Left lung (tissue), 10 donors: ENCODE results near the gene PRPH. TPM values are rescaled to one million over a fixed set of nuclear protein-coding genes. Genes with fewer than 3 reads are reported as not detected.

Source experiments
- ATAC-seq: fragments of 200-7000 bp; cut with Tn5 transposase; one replicate; pipeline ENCODE4 v1.9.1; 2020; ENCODE audit warnings: moderate library complexity
- DNase-seq, 4 donors: peaks; one replicate each; pipeline ENCODE4 v3.0.0-alpha.2; 2013 to 2020
- H3K27ac ChIP-seq, 2 donors: fragments of 200-600 bp; sonication (generic) in 1 of 2; one replicate each; pipeline versions ENCODE4 v1.5.0 to v1.8.0; 2020 to 2021
- H3K27me3 ChIP-seq, 2 donors: fragments of 200-600 bp; sonication (generic) in 1 of 2; one replicate each; pipeline versions ENCODE4 v1.5.0 to v1.8.0; 2020 to 2021
- H3K36me3 ChIP-seq, 2 donors: fragments of 200-600 bp; sonication (generic) in 1 of 2; one replicate each; pipeline versions ENCODE4 v1.5.0 to v1.8.0; 2020 to 2021
- H3K4me1 ChIP-seq, 2 donors: fragments of 200-600 bp; one replicate each; pipeline ENCODE4 v1.8.0; 2021
- H3K4me3 ChIP-seq, 2 donors: fragments of 200-600 bp; sonication (generic) in 1 of 2; one replicate each; pipeline versions ENCODE4 v1.5.0 to v1.8.0; 2020 to 2021; ENCODE audit warnings: mild to moderate bottlenecking in 1 of 2
- H3K9me3 ChIP-seq, 2 donors: fragments of 200-600 bp; sonication (generic) in 1 of 2; one replicate each; pipeline versions ENCODE4 v1.5.0 to v1.8.0; 2020 to 2021
- CTCF ChIP-seq, 2 donors: fragments of 200-600 bp; sonication (generic) in 1 of 2; IDR thresholded peaks; one replicate each; pipeline versions ENCODE4 v1.5.0 to v1.8.0; 2021; ENCODE audit warnings: antibody characterized with exemption in 2 of 2
- intact Hi-C, 2 donors: fragments of 100-400 bp; cut with DNase I; formaldehyde crosslinking; loops; one replicate each; pipeline versions ENCODE4 v1.11.2 to v1.14.2; 2022
- polyA plus RNA-seq, 6 donors: library from polyadenylated mRNA; unstranded; fragments of 120-200 nt; gene quantifications; one replicate each; pipeline ENCODE4 v1.2.1, GENCODE V29; 2013; ENCODE audit not compliant: insufficient read length in 6 of 6
- total RNA-seq, 2 donors: library from RNA; stranded (reverse); fragmentation: NEBNext Ultra II Directional; extraction: Animal tissue kit (Norgen Biotek cat#: 25700); gene quantifications; one replicate each; pipeline ENCODE4 v1.2.1, GENCODE V29; 2021
- donor health status: DM: no; HTN: yes; CAD: no.
- donor health status: DM: no; HTN: no; CAD: no.

The PRPH gene
- total and polyA plus RNA-seq, 8 donors = 0.26 to 2.4 (median 1.7) TPM; not detected in 1

- no peaks in the 10 kb centered on the region for H3K27me3 ChIP-seq
- no peak for ATAC-seq
- H3K4me3 ChIP-seq = no peak overlapping the region
- peaks cover 4 to 13% of the 10 kb centered on the region in 2 donors for H3K4me1 ChIP-seq
- intact Hi-C loops = no loop called here
- TF ChIP-seq CTCF (IDR thresholded peaks at IDR 0.05) = no peak
- no peak overlapping the region for H3K27ac ChIP-seq
- DNase-seq = no peak
- H3K36me3 ChIP-seq = peaks cover 0 to 64% of the 10 kb centered on the region in 2 donors
- no peaks in the 10 kb centered on the region for H3K9me3 ChIP-seq
These were observed 21.1 kb upstream of the PRPH start for GRCh38 chr12:49273726-49274395.

- no peak for TF ChIP-seq CTCF (IDR thresholded peaks at IDR 0.05)
- DNase-seq (no peak), ATAC-seq (no peak)
- Histone ChIP-seq H3K4me1 (peaks cover under 1 to 12% of the 10 kb centered on the region in 2 donors), H3K9me3 (no peaks in the 10 kb centered on the region), H3K4me3 (no peak overlapping the region), H3K36me3 (peaks cover 0 to 57% of the 10 kb centered on the region in 2 donors), H3K27me3 (no peaks in the 10 kb centered on the region), H3K27ac (no peak overlapping the region)
- intact Hi-C loops = no loop called here
These were observed 20.4 kb upstream of the PRPH start for GRCh38 chr12:49274396-49275069.

GRCh38 chr12:49276304-49277290 lies 18.4 kb upstream of the PRPH start:
- no peak for TF ChIP-seq CTCF (IDR thresholded peaks at IDR 0.05)
- Histone ChIP-seq H3K4me3 (no peak overlapping the region), H3K9me3 (no peaks in the 10 kb centered on the region), H3K36me3 (peaks cover 0 to 37% of the 10 kb centered on the region in 2 donors), H3K27ac (no peak overlapping the region), H3K4me1 (peaks cover 4 to 23% of the 10 kb centered on the region in 2 donors), H3K27me3 (no peaks in the 10 kb centered on the region)
- intact Hi-C loops = no loop called here
- no peak for ATAC-seq
- no peak for DNase-seq

GRCh38 chr12:49277466-49277865 lies 17.5 kb upstream of the PRPH start:
- H3K9me3 ChIP-seq = no peaks in the 10 kb centered on the region
- H3K4me3 ChIP-seq = no peak overlapping the region
- H3K27ac ChIP-seq = no peak overlapping the region
- intact Hi-C loops = no loop called here
- no peak for TF ChIP-seq CTCF (IDR thresholded peaks at IDR 0.05)
- no peak for DNase-seq
- no peak for ATAC-seq
- H3K36me3 ChIP-seq = peaks cover 0 to 30% of the 10 kb centered on the region in 2 donors
- H3K4me1 ChIP-seq = peaks cover 4 to 23% of the 10 kb centered on the region in 2 donors
- H3K27me3 ChIP-seq = no peaks in the 10 kb centered on the region
